Gastroesophageal sphincter (tissue), 4 donors: Measurements from ENCODE around the gene HM13. TPM values are rescaled to one million over a fixed set of nuclear protein-coding genes. Genes with fewer than 3 reads are reported as not detected.

ENCODE experiments used
- ATAC-seq: fragments of 150-250 bp; one replicate; pipeline ENCODE4 v1.9.1; 2016; ENCODE audit warnings: mild to moderate bottlenecking, moderate library complexity
- H3K27ac ChIP-seq, 4 donors: fragments of 200-600 bp; sonication (generic) in 3 of 4; 1 replicate in 3 of 4; 2 replicates in 1 of 4; pipeline ENCODE4 v1.5.1; 2016 to 2019
- H3K27me3 ChIP-seq: fragments of 200-600 bp; sonication (generic); one replicate; pipeline ENCODE4 v1.5.1; 2019
- H3K36me3 ChIP-seq, 2 donors: fragments of 200-600 bp; sonication (generic); one replicate each; pipeline ENCODE4 v1.5.1; 2019; ENCODE audit warnings: control low read depth in 1 of 2
- H3K4me1 ChIP-seq, 3 donors: fragments of 200-600 bp; sonication (generic); 1 replicate in 2 of 3; 2 replicates in 1 of 3; pipeline ENCODE4 v1.5.1; 2016 to 2019; ENCODE audit warnings: control low read depth in 2 of 3
- H3K4me3 ChIP-seq, 2 donors: fragments of 200-600 bp; sonication (generic); one replicate each; pipeline ENCODE4 v1.5.1; 2019; ENCODE audit warnings: mild to moderate bottlenecking in 1 of 2, moderate library complexity in 1 of 2
- H3K9me3 ChIP-seq, 3 donors: fragments of 200-600 bp; sonication (generic); one replicate each; pipeline ENCODE4 v1.5.1; 2017 to 2019; ENCODE audit warnings: control low read depth in 2 of 3
- CTCF ChIP-seq, 4 experiments: fragments of 200-600 bp in 2 of 4; fragments of 450-650 bp in 2 of 4; sonication (generic) in 1 of 4; IDR thresholded peaks; one replicate each; pipeline ENCODE4 v1.5.1; 2017 to 2019; ENCODE audit warnings: antibody characterized with exemption in 4 of 4, mild to moderate bottlenecking in 2 of 4, moderate library complexity in 2 of 4
- EP300 ChIP-seq: sonication (generic); formaldehyde crosslinking; IDR thresholded peaks from one replicate; pipeline ENCODE4 v1.6.1; 2017; ENCODE audit warnings: antibody characterized with exemption, mild to moderate bottlenecking
- POLR2A ChIP-seq, 2 donors: fragments of 450-650 bp; IDR thresholded peaks; one replicate each; pipeline ENCODE4 v1.6.1; 2017; ENCODE audit warnings: antibody characterized with exemption in 2 of 2, mild to moderate bottlenecking in 2 of 2, moderate library complexity in 1 of 2
- POLR2AphosphoS5 ChIP-seq: sonication (generic); formaldehyde crosslinking; IDR thresholded peaks from one replicate; pipeline ENCODE4 v1.6.1; 2017; ENCODE audit warnings: antibody characterized with exemption
- WGBS, 2 donors: methylation state at CpG; one replicate each; pipeline ENCODE4 v1.1.5; 2018; ENCODE audit warnings: low coverage in 1 of 2; 5-methylcytosine and 5-hydroxymethylcytosine counted together
- total RNA-seq, 4 donors: library from RNA; depleted of rRNA; stranded (reverse); fragments of >200 nt; gene quantifications; one replicate each; pipeline ENCODE4 v1.1.0, GENCODE V29; 2016

Gene HM13
- total RNA-seq, 4 donors from 2014 or later = 39.1 to 55.9 (median 44.8) TPM

- Histone ChIP-seq H3K36me3 (no peaks in the 10 kb centered on the region), H3K27ac (peak within 1 kb of the TSS in 3 of 4 donors; percentile 68 to 78 (median 77)), H3K4me3 (peak within 1 kb of the TSS; percentile 31 to 58), H3K9me3 (no peaks in the 10 kb centered on the region), H3K27me3 (peaks cover 10% of the 10 kb centered on the region), H3K4me1 (peaks cover 0 to 37% (median 7%) of the 10 kb centered on the region in 3 donors)
- TF ChIP-seq CTCF (IDR thresholded peaks at IDR 0.05) (no peak), POLR2A (IDR thresholded peaks at IDR 0.05) (peak; percentile 12 to 13), EP300 (no peak), POLR2AphosphoS5 (peak; percentile 6)
- ATAC-seq = peak; percentile 85
- 0 to 21% methylated on average over 3 to 4 of the region's 33 CpGs for WGBS, 2 donors
Measured at GRCh38 chr20:31474758-31475427, 39.3 kb upstream of the HM13 start, which contains the start of the genes DEFB124 and REM1. DEFB124 (minus strand) TSS chr20:31475127; CDS start chr20:31473013, 2,114 bp downstream. REM1 (plus strand) TSS chr20:31475288; CDS start chr20:31476446, 1,158 bp downstream.

GRCh38 chr20:31475472-31476293 is 38.6 kb upstream of the HM13 start:
- Histone ChIP-seq H3K4me1 (peaks cover 0 to 37% (median 7%) of the 10 kb centered on the region in 3 donors), H3K27ac (peak overlapping the region in 3 of 4 donors; percentile 68 to 78 (median 77)), H3K27me3 (peaks cover 10% of the 10 kb centered on the region), H3K36me3 (no peaks in the 10 kb centered on the region), H3K9me3 (no peaks in the 10 kb centered on the region), H3K4me3 (peak overlapping the region; percentile 31 to 58)
- WGBS, 2 donors = 0% methylated on average over 2 of the region's 29 CpGs; no CpG with 5 or more reads in 1 of the 2 donors
- no peak for ATAC-seq
- TF ChIP-seq CTCF (IDR thresholded peaks at IDR 0.05) (no peak), POLR2AphosphoS5 (no peak), POLR2A (IDR thresholded peaks at IDR 0.05) (no peak), EP300 (no peak)

GRCh38 chr20:31476294-31476585 is 38.0 kb upstream of the HM13 start:
- H3K9me3 ChIP-seq = no peaks in the 10 kb centered on the region
- no peak for ATAC-seq
- peaks cover 10% of the 10 kb centered on the region for H3K27me3 ChIP-seq
- TF ChIP-seq POLR2AphosphoS5 (no peak), EP300 (no peak)
- H3K36me3 ChIP-seq = no peaks in the 10 kb centered on the region
- H3K4me3 ChIP-seq = peak overlapping the region in 1 of 2 donors; percentile 58
- peaks cover 0 to 37% (median 7%) of the 10 kb centered on the region in 3 donors for H3K4me1 ChIP-seq
- WGBS, 2 donors = no CpG with 5 or more reads among the region's 6 CpGs
- peak overlapping the region in 3 of 4 donors; percentile 68 to 78 (median 77) for H3K27ac ChIP-seq

DNA sequence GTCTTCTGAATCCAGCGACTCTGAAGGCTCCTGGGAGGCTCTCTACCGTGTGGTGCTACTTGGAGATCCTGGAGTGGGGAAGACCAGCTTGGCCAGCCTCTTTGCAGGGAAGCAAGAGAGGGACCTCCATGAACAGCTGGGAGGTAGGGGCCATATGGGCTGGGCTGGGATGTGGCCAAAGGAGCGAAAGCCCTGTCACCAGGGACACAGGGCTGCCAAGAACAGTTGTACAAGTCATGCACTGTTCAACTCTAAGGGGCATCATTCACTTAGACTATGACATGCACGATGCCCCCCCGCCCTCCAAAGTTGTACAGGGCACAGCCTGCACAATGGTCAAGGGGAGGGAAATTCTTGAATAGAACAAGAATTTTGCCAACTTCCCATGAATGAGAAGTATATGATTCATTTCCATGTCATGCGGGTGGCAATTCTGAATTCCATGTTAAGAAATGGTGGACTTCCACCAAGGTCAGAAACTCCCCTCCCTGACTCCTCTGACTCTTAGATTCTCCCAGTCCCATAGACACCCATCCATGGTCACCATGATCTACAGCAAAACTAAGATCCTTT is 37.5 kb upstream of the HM13 start:
- peak overlapping the region in 1 of 2 donors; percentile 58 for H3K4me3 ChIP-seq
- H3K4me1 ChIP-seq = peaks cover 0 to 37% (median 7%) of the 10 kb centered on the region in 3 donors
- no peaks in the 10 kb centered on the region for H3K36me3 ChIP-seq
- no peaks in the 10 kb centered on the region for H3K9me3 ChIP-seq
- ATAC-seq = no peak
- TF ChIP-seq EP300 = no peak
- TF ChIP-seq POLR2A (IDR thresholded peaks at IDR 0.05) = no peak
- no peak for TF ChIP-seq CTCF (IDR thresholded peaks at IDR 0.05)
- TF ChIP-seq POLR2AphosphoS5 = no peak
- H3K27ac ChIP-seq = peak overlapping the region in 3 of 4 donors; percentile 68 to 78 (median 77)
- peaks cover 10% of the 10 kb centered on the region for H3K27me3 ChIP-seq
- WGBS, 2 donors = 68% methylated on average over 4 of the region's 6 CpGs; no CpG with 5 or more reads in 1 of the 2 donors

- 21 to 43% methylated on average over 2 to 10 of the region's 36 CpGs for WGBS, 2 donors
- ATAC-seq = peak; percentile 29
- Histone ChIP-seq H3K36me3 (no peaks in the 10 kb centered on the region), H3K4me1 (peaks cover 0 to 27% (median 8%) of the 10 kb centered on the region in 3 donors), H3K4me3 (no peak overlapping the region), H3K9me3 (no peaks in the 10 kb centered on the region), H3K27me3 (no peaks in the 10 kb centered on the region), H3K27ac (peak overlapping the region in 3 of 4 donors; percentile 37 to 80 (median 80))
- TF ChIP-seq POLR2A (IDR thresholded peaks at IDR 0.05) (no peak), EP300 (no peak), POLR2AphosphoS5 (no peak), CTCF (IDR thresholded peaks at IDR 0.05) (no peak)
Measured at GRCh38 chr20:31484001-31484400, 30.2 kb upstream of the HM13 start.
